Breast epithelium (tissue), 4 donors: ENCODE data around the gene CDC42EP1. TPM values are rescaled to one million over a fixed set of nuclear protein-coding genes. Genes with fewer than 3 reads are reported as not detected.

Experiments used
- DNase-seq, 2 donors: peaks; one replicate each; pipeline ENCODE4 v3.0.0-alpha.2; 2019; ENCODE audit warnings: low spot score in 2 of 2
- H3K27ac ChIP-seq, 2 donors: fragments of 200-600 bp; sonication (generic) in 1 of 2; one replicate each; pipeline ENCODE4 v1.5.1; 2016 to 2019; ENCODE audit warnings: mild to moderate bottlenecking in 1 of 2
- H3K27me3 ChIP-seq, 2 donors: fragments of 200-600 bp; sonication (generic) in 1 of 2; one replicate each; pipeline versions ENCODE4 v1.5.1 to v1.6.0; 2017 to 2019; ENCODE audit warnings: control low read depth in 1 of 2, mild to moderate bottlenecking in 1 of 2
- H3K36me3 ChIP-seq: fragments of 200-600 bp; one replicate; pipeline ENCODE4 v1.5.1; 2019
- H3K4me1 ChIP-seq, 2 donors: fragments of 200-600 bp; sonication (generic); one replicate each; pipeline ENCODE4 v1.5.1; 2016 to 2019; ENCODE audit warnings: control low read depth in 1 of 2
- H3K4me3 ChIP-seq, 3 donors: fragments of 200-600 bp; sonication (generic); 1 replicate in 2 of 3; 2 replicates in 1 of 3; pipeline ENCODE4 v1.5.1; 2016 to 2019; ENCODE audit warnings: mild to moderate bottlenecking in 3 of 3, moderate library complexity in 2 of 3
- H3K9me3 ChIP-seq, 2 donors: fragments of 200-600 bp; sonication (generic) in 1 of 2; one replicate each; pipeline ENCODE4 v1.5.1; 2016 to 2019; ENCODE audit warnings: control low read depth in 1 of 2
- POLR2A ChIP-seq: fragments of 450-650 bp; IDR thresholded peaks from one replicate; pipeline ENCODE4 v1.6.1; 2016; ENCODE audit warnings: antibody characterized with exemption, mild to moderate bottlenecking, moderate library complexity
- POLR2AphosphoS5 ChIP-seq, 3 donors: sonication (generic); formaldehyde crosslinking; IDR thresholded peaks; one replicate each; pipeline ENCODE4 v1.6.1; 2017; ENCODE audit warnings: antibody characterized with exemption in 3 of 3
- intact Hi-C: fragments of 100-400 bp; cut with DNase I; formaldehyde crosslinking; loops from one replicate; pipeline ENCODE4 v1.15.1; 2023; ENCODE audit warnings: low total_unique reads
- total RNA-seq, 3 donors: library from RNA; depleted of rRNA; stranded (reverse); fragments of >200 nt; gene quantifications; one replicate each; pipeline ENCODE4 v1.1.0, GENCODE V29; 2016
- TF ChIP-seq, protein P1 (sequence below), 3 donors: fragments of 450-650 bp; IDR thresholded peaks; one replicate each; pipeline ENCODE4 v1.5.1; 2016 to 2017; ENCODE audit warnings: antibody characterized with exemption in 3 of 3, mild to moderate bottlenecking in 3 of 3, moderate library complexity in 3 of 3

CDC42EP1 gene, protein sequence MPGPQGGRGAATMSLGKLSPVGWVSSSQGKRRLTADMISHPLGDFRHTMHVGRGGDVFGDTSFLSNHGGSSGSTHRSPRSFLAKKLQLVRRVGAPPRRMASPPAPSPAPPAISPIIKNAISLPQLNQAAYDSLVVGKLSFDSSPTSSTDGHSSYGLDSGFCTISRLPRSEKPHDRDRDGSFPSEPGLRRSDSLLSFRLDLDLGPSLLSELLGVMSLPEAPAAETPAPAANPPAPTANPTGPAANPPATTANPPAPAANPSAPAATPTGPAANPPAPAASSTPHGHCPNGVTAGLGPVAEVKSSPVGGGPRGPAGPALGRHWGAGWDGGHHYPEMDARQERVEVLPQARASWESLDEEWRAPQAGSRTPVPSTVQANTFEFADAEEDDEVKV
- total RNA-seq, result 10 to 100 TPM; 13.8 to 43.0 (median 29.8) TPM

DNA sequence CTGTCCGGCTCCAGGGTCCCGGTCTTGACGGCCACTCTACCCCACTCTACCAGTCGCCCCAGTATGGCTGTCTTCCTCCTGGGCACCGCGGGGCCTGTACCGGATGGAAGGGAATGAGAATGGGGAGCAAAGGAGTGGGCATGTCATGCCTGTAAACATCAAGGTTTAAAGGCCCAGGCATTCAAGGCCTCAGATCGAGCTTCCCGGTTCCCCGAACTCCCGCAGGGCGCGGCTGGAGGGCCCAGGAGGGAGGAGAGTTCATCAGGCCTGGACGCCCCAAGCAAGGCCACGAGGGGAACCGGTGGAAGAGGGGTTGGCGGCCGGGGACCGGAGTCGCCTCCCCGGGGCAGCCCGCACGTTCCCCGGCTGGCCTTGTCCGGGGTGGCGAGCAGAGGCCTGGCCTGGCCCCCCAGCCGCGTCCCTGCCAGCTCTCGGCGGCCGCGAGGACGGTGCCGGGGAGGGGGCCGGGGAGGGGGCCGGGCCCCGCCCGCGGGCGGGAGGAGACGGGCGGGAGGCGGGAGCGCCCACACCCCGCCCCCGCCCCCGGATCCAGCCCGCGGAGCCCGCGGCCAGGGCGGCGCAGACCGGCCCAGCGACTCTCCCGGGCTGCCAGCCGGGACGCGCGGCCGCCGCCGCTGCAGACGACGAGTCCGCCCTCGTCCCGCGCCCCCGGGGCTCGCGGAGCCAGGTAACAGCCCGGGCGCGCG, at the start of gene CDC42EP1:
CDC42EP1 (plus strand) TSS at position 580 of the 707 bp plus-strand sequence. CDS start 5,870 bp downstream, outside the sequence.
- intact Hi-C loops, result no loop called here

DNA sequence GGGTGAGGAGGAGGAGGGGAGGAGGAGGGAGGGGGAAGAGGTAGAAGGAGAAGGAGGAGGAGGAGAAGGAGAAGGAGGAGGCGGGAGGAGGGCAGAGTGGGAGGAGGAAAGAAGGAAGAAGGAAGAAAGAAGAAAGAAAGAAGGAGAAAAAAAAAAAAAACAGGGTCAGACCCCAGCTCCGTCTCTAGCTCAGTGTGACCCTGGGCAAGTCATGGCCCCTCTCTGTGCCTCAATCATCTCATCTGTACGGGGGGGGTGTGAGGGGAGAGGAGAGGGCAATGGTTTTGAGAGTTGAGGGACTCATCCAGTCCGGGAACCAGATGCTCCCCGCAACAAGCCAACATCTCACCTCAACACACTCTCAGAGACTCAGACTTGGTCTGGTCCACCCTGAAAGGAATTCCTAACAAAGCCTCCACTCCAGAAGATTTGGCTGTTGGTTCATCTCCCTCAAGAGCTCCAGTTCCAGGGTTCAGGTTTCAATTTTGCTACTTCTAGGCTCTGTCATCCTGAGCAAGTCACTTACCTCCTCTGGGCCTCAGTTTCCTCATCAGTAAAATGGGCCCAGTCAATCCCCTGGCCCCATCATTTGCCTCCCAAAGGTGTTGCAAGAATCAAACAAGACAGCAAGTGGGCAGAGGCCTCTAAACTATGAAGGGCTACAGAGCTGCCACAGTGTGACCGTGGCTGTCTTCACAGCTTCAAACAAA, 48.7 kb upstream of the CDC42EP1 start:
- no peaks in the 10 kb centered on the region for H3K9me3 ChIP-seq
- no peak overlapping the region for H3K4me3 ChIP-seq
- TF ChIP-seq POLR2A (no peak), POLR2AphosphoS5 (IDR thresholded peaks at IDR 0.05) (no peak)
- TF ChIP-seq, protein P1, sequence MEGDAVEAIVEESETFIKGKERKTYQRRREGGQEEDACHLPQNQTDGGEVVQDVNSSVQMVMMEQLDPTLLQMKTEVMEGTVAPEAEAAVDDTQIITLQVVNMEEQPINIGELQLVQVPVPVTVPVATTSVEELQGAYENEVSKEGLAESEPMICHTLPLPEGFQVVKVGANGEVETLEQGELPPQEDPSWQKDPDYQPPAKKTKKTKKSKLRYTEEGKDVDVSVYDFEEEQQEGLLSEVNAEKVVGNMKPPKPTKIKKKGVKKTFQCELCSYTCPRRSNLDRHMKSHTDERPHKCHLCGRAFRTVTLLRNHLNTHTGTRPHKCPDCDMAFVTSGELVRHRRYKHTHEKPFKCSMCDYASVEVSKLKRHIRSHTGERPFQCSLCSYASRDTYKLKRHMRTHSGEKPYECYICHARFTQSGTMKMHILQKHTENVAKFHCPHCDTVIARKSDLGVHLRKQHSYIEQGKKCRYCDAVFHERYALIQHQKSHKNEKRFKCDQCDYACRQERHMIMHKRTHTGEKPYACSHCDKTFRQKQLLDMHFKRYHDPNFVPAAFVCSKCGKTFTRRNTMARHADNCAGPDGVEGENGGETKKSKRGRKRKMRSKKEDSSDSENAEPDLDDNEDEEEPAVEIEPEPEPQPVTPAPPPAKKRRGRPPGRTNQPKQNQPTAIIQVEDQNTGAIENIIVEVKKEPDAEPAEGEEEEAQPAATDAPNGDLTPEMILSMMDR (IDR thresholded peaks at IDR 0.05), result no peak
- no peaks in the 10 kb centered on the region for H3K27me3 ChIP-seq
- no peaks in the 10 kb centered on the region for H3K36me3 ChIP-seq
- H3K27ac ChIP-seq, result peak overlapping the region; percentile 82 to 83
- intact Hi-C loops, result no loop called here
- peaks cover 0 to 4% of the 10 kb centered on the region in 2 donors for H3K4me1 ChIP-seq
- no peak for DNase-seq

More for the DNA sequence above, at the start of gene CDC42EP1:
- Histone ChIP-seq H3K4me1 (peaks cover 5 to 32% of the 10 kb centered on the region in 2 donors), H3K4me3 (peak within 1 kb of the TSS; percentile 73 to 80 (median 77)), H3K9me3 (no peaks in the 10 kb centered on the region), H3K27ac (peak within 1 kb of the TSS; percentile 97 to 99), H3K27me3 (no peaks in the 10 kb centered on the region), H3K36me3 (no peaks in the 10 kb centered on the region)
- DNase-seq, result no peak
- TF ChIP-seq, protein P1 (IDR thresholded peaks at IDR 0.05), result no peak
- TF ChIP-seq POLR2AphosphoS5 (IDR thresholded peaks at IDR 0.05) (peak in 2 of 3 donors; percentile 50 to 55), POLR2A (no peak)

DNA sequence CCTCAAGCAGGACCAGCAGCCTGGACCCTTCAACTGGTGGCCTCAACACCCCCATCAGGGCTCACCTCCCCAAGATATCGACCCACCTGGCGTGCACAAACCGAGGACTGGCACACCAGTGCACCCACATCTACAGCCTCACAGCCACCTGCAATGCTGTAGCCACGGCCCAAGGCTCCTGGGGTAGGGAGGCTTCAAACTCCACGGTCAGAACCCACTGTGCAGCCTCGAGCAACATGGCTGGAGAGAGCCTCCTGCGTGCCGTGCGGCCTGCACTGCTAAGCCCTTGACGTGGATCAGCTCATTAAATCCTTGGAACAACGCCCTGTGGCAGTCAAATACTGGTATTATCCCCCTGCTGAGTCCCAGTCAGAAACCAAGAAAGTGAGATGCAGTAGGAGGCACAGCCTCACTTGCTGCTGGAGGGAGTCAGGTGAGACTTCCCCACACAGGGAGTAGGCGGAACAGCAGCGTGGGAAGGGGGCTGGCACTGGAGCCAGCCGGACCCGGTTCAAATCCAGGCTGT, 45.7 kb upstream of the CDC42EP1 start:
- TF ChIP-seq, protein P1 (IDR thresholded peaks at IDR 0.05), result no peak
- TF ChIP-seq POLR2AphosphoS5 (IDR thresholded peaks at IDR 0.05), result no peak
- no peak for TF ChIP-seq POLR2A
- Histone ChIP-seq H3K27ac (no peak overlapping the region), H3K36me3 (no peaks in the 10 kb centered on the region), H3K27me3 (no peaks in the 10 kb centered on the region), H3K4me3 (no peak overlapping the region), H3K9me3 (no peaks in the 10 kb centered on the region), H3K4me1 (peaks cover 0 to 4% of the 10 kb centered on the region in 2 donors)
- no peak for DNase-seq
- intact Hi-C loops, result no loop called here

DNA sequence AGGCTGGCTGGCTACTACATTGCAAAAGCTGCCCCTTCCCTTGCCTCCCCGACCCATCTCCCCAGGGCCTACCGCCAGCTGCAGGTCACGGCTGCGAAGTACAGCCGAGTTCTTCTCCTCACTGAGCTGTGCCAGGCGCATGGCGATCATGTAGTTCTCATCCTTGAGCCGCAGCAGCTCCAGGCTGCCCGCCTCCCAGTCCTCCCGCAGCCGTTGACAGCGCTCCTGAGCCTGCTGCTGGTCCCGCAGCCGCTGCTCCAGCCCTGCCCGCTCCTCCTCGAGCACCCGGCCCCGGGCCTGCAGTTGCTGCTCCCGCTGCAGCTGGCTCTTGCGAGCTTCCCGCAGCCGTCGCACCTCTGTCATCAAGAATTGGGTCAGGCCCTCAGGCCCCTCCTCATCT, 44.4 kb upstream of the CDC42EP1 start:
- Histone ChIP-seq H3K27me3 (no peaks in the 10 kb centered on the region), H3K4me3 (no peak overlapping the region), H3K27ac (no peak overlapping the region), H3K9me3 (no peaks in the 10 kb centered on the region), H3K4me1 (peaks cover 0 to 4% of the 10 kb centered on the region in 2 donors), H3K36me3 (no peaks in the 10 kb centered on the region)
- TF ChIP-seq POLR2AphosphoS5 (IDR thresholded peaks at IDR 0.05) (no peak), POLR2A (no peak)
- TF ChIP-seq, protein P1 (IDR thresholded peaks at IDR 0.05), result no peak
- intact Hi-C loops, result no loop called here
- DNase-seq, result no peak
